ENCODE measurements around the gene WNT8A.

Gene WNT8A

GRCh38 chr5:138092301-138092700 lies 8.5 kb downstream of the WNT8A start:
- DNase-seq (ENCODE audit: low read depth in 2 of 2) = no peak
- no peak overlapping the region for H3K4me3 ChIP-seq (replicated peaks in 1 of 2; ENCODE audit: low read depth in 2 of 2, low read length in 2 of 2)
- TF ChIP-seq CTCF (IDR thresholded peaks at IDR 0.05; ENCODE audit: low read depth, low read length) = no peak

DNA sequence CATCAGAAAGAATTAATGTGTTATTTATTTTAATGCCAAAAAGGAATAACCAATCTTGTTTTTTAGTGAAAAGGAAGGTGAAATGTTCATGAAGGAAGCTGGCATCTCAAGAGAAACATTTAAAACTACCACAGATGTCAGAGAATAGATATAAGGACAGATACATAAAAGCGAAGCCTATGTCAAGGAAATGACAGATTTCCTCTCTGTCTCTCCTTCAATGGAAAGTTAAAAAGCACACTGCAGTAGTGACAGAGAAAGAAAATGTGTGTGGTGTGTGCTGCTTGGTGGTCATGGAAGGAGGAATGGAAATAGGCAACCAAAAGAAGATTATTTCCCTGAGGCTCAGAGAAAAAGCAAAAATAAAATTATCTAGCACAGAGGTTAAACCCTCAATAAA lies 9.2 kb downstream of the WNT8A start:
- TF ChIP-seq CTCF (IDR thresholded peaks at IDR 0.05; ENCODE audit: low read depth, low read length) = no peak

GRCh38 chr5:138095100-138095907 lies 11.5 kb downstream of the WNT8A start:
- DNase-seq (ENCODE audit: low read depth in 2 of 2) = no peak
- no peak for TF ChIP-seq CTCF (IDR thresholded peaks at IDR 0.05; ENCODE audit: low read depth, low read length)
- no peak overlapping the region for H3K4me3 ChIP-seq (replicated peaks in 1 of 2; ENCODE audit: low read depth in 2 of 2, low read length in 2 of 2)

More for the DNA sequence above, 9.2 kb downstream of the WNT8A start:
- H3K4me3 ChIP-seq (replicated peaks in 1 of 2; ENCODE audit: low read depth in 2 of 2, low read length in 2 of 2) = no peak overlapping the region
- DNase-seq (ENCODE audit: low read depth in 2 of 2) = no peak

- no peak overlapping the region for H3K4me3 ChIP-seq (replicated peaks in 1 of 2; ENCODE audit: low read depth in 2 of 2, low read length in 2 of 2)
- TF ChIP-seq CTCF (IDR thresholded peaks at IDR 0.05; ENCODE audit: low read depth, low read length) = no peak
These were observed 12.5 kb downstream of the WNT8A start for GRCh38 chr5:138096363-138096762.

DNA sequence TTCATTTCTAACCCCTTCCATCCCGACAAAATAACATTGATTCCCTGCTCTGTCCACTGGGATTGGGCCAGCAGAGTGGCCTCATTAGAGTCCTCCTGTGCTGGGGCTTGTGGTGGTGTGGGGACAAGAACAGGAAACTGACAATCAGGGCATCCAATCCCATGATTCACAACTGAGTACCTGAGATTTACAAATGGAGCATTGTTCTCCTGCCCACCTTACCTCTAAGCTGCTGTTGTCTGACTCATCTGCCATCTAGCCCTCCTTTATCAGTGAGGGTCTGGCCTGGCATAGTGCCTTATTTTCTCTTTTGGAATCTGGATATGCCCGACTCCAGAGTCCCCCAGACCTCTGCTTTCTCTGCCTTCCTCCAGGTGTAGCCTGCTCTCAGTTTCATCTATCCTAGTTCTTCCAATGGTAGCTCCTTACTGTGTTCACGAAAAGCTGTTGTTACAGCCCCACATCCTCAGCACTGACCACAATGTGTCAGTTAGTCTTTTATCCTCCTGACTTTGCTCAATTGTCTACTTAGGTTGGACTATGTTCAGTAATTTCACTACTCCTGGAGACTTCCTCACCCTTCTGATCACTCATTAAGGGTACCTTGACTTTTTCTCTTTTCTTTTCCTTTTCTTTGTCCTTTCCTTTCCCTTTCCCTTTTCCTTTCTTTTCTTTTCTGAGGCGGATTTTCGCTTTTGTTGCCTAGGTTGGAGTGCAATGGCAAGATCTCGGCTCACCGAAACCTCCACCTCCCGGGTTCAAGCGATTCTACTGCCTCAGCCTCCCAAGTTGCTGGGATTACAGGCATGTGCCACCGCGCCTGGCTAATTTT lies 13.4 kb downstream of the WNT8A start:
- TF ChIP-seq CTCF (IDR thresholded peaks at IDR 0.05; ENCODE audit: low read depth, low read length) = no peak
- no peak overlapping the region for H3K4me3 ChIP-seq (replicated peaks in 1 of 2; ENCODE audit: low read depth in 2 of 2, low read length in 2 of 2)
- DNase-seq (ENCODE audit: low read depth in 2 of 2) = no peak

More at GRCh38 chr5:138096363-138096762, 12.5 kb downstream of the WNT8A start:
- DNase-seq (ENCODE audit: low read depth in 2 of 2) = no peak

DNA sequence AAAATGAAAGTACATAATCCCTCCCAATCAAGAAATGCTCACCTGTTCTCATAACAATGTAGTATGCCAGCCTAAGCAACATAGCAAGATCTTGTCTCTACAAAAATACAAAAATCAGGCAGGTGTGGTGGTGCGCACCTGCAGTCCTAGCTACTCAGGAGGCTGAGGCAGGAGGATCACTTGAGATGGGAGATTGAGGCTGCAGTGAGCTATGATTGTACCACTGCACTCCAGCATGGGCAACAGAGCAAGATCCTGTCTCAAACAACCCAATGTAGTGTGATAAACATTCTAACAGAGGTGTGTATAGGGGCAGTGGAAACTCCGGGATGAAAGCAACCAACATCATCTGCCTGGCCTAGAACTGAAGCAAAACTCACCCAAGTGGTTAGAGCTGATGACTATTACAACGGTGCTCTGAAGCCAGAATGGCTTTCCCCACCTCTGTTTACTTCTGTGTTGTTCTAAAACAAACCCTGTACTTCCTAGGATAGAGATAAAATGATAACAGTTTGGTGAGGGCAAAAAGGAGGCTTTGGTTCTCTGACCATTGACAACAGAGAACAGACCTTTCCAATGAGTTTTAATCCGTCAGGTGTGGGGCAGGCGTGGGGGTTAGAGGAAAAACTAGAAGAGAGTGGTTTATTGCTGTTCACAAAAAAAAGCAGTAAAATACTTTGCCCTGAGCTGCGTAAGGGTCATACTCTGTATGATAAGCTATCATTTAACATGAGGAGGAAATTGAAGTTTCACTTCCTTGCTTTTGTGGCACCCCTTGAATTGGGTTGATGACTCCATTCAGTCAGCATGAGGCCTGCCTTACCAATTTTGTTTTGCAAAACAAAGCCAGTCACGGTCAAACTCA lies 18.9 kb downstream of the WNT8A start:
- no peak overlapping the region for H3K4me3 ChIP-seq (replicated peaks in 1 of 2; ENCODE audit: low read depth in 2 of 2, low read length in 2 of 2)
- DNase-seq (ENCODE audit: low read depth in 2 of 2) = no peak
- no peak for TF ChIP-seq CTCF (IDR thresholded peaks at IDR 0.05; ENCODE audit: low read depth, low read length)
